Stimulated activated CD8-positive, alpha-beta memory T cell treated with anti-CD3 and anti-CD28 coated beads, Interleukin-2, amount 100 ng/mL, for 1 hour (primary cell): ENCODE data around the gene FGFR2.

Source experiments
- DNase-seq, 2 donors: peaks; one replicate each; pipeline ENCODE4 v3.0.0-alpha.2; 2020; ENCODE audit warnings: low read depth in 2 of 2

FGFR2 gene

DNA sequence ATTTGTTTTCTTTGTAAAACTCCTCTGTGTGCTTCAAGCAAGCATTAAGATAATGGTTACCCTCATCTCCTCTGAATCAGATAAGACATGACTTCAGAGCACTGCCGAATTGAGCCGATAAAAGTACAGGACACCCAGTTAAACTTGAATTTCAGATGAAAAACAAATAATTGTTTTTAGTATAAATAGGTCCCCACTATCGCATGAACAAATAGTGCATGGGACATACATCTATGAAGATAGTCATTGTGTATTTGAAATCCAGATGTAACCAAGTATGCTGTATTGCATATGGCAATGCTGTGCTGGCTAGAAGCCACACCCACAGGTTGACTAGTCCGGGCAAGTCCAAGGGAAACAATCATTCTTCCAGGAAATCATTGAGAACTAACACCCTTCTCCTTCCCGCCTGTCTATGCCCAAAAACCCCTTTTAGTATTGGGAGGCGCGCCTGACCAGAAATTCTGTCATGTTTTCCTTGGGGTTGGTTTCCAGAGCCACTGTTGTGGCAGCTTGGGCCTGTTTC, 12.6 kb upstream of the FGFR2 start:
- DNase-seq = no peak

DNA sequence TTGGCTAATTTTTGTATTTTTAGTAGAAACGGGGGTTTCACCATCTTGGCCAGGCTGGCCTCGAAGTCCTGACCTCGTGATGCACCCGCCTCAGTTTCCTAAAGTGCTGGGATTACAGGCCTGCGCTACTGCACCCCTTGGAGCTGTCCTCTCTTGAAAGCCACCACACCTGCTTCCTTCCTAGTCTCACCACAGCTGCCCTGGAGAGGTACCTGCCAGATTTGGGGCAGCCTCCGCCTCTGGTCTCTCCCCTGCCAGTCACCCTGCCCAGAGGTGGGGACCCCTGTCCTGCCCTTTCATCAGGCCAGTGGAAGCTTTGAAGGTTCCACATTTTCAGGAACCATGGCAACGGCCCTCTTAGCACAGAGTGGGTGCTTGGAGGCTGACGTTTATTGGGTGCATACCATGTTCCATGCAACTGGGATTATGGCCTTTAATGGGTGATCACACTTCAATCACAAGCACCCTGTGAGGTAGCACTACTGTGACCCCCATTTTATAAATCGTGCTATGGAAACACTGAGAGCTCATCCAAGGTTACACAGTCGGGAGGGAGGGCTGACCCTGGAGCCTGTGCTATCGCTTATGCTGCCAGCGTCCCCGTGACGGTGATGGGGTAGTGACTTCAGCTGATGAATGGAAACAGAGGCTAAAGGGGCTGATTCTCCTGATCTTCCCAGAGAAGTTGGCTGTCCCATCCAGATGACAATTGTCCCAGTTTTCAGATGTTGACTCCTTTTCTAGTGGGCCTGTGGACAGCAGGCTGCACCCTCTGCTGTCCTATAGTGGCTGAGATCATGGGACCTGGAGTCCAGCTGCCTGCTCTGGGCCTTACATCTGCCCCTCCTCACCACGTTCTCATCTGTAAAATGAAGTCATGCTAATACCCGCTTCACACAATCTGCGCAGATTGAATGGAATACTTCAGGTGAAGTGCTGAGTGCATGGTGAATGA, 11.5 kb upstream of the FGFR2 start:
- DNase-seq = no peak

DNA sequence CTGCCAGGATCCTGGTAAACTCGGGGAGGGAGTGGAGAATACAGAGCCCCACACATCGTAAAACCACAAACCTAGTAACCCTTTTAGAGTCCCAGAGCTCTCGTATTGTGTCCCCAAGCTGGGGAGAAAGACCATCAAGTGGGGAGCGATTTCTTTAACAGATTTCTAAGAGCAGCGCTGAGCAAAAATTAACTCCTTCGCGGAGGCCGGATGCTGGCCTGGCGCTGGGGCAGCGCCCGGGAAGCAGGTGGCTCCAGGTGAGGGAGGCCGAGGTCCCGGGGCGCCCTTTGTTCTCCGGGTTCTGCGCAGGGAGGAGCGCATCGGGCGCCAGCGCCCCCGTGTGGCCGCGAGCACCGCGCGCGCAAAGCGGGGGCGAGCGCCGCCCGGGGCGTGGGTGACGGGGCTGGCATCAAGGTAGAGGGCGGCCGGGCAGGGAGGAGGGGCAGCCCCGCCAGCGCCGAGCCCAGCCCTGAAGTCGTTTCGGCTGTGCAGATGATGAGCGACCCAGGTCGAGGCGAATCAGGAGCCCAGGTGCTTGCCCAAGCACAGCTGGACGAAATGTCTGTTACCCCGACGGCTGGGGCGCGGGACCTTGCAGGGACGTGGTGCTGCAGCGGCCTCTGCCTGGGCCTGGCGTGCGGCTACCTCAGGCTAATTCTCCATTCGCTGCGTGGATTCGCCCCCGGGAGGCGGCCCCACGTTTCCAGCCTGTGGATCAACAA, 10.4 kb upstream of the FGFR2 start:
- no peak for DNase-seq

DNA sequence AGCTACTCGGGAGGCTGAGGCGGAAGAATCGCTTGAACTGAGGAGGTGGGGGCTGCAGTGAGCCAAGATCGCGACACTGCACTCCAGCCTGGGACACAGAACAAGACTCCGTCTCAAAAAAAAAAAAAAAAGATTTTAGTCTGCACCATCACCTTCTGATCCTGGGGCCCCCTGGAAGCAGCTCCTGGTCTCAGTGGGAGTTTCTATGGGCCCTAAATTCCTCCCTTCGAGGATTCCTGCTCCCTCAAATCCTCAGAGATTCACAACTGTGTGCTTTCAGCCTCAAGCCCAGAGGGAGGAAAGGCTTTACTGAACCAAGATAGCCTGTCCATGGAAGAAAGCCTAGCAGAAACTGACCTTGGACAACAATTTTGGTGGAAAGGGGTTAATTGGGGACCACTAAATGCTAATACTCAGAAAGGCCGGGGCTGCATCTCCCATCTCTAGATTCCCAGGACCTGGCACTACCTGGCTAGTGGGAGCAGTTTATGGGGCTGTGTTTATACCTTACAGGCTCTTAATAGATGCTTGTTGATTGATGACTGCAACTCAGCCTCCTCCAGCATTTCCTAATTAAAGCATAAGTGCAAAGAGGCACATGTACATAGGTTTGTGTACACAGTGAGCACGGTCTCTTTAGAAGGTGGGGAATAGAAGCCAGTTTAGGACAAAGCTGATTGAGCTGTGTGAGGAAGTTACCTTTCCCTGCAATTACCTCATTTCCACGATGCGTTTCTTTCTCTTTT, 9.2 kb upstream of the FGFR2 start:
- DNase-seq = no peak

DNA sequence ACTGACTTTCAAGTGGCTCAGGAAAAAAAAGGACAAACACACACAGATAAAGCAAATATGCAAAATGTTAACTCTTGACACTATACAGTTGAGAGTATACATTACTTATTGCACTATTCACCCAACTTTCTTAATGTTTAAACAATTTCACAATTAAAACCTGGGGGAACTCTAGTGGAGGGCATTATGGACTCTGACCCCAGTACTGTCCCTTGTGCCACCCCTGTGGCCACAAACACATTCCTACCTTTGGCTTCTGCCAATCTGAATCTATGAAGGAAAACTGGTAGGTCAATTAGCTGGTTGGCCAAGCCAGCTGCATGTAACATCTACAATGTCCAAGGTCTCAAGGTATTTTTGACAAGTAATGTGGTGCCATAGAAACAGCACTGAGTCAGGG, 7.5 kb upstream of the FGFR2 start:
- DNase-seq = no peak

DNA sequence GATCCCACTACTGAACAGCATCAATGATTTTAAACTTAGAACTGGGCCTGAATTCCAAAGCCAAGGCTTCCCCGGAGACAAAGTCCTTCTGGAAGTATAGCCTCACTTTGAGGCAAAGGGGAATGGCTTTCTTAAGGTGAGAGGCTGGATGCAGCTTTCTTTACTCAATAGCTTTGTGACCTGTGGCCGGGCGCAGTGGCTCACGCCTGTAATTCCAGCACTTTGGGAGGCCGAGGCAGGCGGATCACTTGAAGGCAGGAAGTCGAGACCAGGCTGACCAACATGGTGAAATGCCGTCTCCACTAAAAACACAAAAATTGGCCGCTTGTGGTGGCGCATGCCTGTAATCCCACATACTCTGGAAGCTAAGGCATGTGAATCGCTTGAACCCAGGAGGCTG, 3.2 kb upstream of the FGFR2 start:
- DNase-seq = no peak

DNA sequence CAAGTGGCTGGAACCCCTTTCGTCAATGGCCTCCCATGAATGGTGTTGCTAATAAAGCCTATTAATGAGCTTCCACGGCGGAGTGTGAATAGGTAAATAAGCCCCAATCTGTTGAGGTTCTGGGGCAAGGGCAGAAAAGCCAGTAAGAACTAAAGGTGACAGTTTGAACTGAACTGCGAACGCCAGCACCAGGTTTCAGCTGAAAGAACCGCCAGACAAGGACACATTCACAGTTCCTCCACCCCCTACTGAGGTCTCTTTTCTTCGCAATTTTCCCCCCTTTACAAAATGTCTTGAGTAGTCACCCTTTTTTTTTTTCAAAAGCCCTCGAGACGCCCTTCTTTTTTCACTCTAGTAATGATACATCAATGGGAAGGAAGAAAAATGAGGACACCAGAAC, 2.4 kb upstream of the FGFR2 start:
- no peak for DNase-seq

DNA sequence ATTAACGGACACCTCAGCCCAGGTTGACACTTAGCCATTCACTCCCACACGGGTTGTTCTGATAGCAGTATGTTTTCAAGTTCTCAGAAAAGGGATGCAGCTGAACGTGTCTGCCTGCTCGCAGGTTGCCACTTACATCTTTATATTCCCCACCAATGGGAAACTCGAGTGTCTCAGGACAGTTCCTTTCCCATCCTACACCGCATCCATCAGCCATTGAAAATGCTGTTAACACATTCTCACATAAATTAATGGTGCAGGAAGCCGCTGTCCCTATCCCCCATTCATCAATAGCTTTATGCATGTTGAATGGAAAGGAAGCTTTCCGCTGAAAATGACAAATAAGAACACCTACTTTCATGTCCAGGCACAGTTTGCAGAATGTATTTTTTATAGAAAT, 1.7 kb upstream of the FGFR2 start:
- DNase-seq = no peak

DNA sequence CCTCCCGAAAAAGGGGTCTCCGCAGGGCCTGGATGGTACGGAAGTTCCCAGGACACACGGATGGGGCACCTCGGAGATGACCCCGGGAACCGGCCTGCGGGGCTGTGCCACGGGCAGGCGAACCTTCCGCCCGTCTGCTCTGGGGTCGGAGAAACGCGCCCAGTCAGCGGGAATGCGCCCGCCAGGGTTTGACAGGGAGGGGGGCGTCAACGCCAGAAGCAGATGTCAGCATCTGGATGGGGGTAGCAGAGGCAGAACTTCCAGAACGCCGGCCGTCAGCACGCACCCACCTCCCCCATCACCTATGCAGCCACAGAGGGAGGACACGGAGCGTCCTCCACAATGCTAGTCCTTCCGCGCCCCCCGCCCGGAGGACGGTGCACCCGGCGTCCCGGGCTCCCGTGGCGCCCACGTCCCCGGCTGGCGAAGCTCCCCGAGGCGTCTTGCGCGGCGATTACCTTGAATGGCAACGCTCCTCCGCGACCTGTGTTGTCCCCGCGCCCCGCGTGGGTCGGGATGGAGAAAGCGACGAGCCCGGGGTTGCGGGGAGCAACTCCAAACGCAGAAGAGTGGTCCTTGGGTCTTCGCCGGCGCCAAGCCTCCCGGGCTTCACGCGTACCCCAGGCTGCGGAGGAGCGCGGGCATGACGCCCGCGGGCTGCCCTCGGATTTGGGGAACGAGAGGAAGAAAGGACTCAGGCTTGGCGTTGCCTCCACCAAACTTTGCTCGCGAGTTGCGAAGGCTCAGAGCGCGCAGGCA, 561 bp downstream of the FGFR2 start:
- DNase-seq = no peak

DNA sequence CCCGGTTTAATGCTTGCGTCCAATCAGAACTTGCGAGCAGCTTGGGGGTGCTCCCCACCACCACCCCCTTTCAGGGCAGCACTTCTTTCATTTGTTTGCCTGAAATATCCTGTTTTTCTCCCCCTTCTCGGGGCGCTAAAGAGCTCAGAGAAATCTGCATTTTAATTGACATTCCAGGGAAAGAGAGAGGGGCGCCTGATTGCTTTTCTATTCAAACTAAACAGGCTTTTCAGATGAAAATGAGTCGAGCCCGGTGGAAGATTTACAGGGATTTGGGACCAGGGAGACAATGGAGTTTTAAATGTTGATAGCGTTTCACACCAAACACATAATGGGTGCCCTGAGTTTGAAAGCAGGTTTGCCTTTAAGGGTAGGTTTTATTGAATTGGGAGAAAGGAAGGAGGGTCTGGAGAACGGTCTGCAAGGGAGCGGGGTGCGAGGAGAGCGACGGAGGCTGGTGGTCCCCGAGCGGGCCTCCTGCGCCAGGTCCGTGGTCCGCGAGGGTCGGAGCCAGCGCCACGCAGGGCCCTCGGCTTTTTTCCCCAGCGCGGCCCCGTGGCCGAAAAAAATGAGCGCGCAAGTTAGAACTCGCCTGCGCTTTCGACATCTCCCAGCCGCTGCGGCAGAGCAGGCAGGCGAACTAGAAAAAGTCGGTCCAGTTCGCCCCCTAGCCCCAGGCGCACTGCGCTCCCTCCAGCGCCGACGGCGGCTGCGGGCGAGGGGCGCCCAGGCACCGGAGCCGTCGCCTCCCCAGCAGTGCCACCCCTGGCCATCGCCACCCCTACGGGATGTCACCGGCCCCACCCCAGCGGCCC, 1.3 kb downstream of the FGFR2 start:
- DNase-seq = no peak

DNA sequence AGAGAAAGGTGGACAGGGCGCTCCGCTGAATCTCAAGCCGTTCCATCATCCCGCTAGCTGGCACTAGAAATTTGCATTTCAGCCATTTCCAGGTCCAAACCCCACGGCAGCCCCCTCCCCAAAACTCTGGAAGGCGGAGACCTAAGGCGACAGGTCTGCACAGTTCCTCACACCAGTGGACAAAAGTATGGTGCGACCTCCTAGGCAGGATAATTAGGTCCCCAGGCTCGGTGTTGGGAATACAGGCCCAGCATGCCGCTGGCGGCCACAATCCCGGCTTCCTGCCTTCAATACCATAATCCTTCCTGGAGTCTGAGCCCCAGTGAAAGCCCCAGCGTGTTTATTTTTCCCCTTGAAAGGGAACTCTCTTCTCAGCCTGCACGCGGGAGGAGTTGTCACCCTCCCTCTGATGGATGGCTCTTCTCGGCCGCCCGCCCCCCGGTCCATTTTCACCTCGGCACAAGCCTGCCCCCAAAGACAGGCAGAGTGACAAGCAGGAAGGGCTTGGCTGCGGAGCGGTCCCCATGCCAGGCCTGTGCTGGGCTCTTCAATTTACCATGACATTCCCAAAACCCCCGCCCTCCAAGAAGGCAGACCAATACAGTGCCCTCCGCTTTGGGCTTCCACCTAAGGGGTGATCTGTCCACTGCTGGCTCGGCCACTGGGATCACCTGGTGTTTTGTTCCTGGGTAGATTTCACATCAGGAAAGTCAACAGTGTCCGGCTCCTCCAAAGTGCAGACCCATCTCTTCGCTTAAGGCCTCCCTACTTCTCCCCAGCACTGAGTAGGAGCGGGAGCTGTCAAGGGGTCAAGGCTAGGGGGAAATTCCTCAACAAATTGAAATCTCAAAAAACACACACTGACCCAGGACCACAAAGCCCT, 2.2 kb downstream of the FGFR2 start:
- no peak for DNase-seq

DNA sequence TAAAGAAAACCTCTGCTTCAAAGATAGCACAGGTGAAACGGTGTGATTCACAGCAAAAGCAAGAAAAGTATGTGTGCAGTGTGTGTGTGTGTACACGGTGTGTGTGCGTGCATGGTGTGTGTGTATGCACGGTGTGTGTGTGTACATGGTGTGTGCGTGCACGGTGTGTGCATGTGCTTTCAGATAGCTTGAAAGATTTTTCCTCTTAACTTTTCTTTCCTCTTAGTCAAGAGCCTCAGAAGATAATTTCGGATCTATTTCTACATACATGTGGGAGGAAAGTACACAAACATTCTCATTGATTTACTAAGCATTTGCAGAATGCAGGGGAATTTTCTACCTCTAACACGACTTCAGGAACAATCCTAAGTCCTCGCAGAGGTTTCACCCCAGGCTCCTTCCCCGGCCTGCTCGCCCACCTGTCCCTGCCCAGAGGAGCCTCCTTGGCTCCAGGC, 2.9 kb downstream of the FGFR2 start:
- no peak for DNase-seq

DNA sequence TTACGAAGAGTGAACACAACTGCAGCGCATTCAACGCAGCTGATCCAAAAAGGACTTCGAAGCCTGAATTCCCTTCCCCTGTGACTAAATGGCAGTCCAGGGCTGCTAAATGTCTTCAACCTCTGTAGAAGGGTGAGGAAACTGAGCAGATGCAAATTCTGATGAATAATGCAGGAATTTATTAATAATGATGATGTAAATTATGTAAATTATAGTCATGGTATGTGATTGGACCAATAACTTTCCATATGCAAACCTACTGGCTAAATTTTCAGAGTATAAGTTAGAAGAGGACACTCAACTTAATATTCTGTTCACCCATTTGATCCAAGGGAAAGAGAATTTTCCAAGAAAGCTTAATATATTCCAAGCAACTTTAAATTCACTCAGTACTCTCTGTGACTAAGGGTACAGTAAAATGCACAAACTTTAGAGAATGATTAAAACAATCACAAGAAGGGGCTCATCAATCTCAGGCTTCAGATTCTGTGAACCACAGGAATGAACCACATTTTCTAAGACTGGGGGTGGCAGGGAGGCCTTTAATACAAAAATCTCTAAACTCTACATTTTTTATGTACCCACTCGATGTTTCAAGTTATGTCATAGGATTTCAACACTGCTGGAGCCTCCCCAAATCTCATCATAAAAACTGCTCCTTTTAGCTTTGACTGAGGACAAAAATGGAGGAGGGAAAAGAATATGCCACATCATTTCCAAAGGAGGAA, 3.5 kb downstream of the FGFR2 start:
- DNase-seq = no peak

DNA sequence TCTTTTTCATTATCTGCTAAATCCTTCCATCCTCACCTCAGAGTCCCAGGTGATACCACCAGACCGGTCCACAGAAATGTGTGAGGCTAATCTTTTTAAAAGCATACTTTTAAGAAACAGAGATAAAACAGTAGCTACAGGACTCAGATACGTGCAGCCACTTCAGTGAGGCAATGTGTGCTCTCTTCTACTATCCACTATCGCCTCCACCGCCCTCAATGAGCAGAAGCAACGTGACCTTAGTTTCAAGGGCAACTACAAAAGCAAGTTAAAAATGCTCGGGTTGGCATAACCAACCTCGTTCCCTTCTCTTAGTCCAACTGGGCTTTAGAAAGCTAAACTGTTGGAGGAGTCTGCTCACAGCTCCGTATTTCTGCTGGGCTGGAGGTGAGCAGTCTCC, 4.2 kb downstream of the FGFR2 start:
- DNase-seq = no peak

DNA sequence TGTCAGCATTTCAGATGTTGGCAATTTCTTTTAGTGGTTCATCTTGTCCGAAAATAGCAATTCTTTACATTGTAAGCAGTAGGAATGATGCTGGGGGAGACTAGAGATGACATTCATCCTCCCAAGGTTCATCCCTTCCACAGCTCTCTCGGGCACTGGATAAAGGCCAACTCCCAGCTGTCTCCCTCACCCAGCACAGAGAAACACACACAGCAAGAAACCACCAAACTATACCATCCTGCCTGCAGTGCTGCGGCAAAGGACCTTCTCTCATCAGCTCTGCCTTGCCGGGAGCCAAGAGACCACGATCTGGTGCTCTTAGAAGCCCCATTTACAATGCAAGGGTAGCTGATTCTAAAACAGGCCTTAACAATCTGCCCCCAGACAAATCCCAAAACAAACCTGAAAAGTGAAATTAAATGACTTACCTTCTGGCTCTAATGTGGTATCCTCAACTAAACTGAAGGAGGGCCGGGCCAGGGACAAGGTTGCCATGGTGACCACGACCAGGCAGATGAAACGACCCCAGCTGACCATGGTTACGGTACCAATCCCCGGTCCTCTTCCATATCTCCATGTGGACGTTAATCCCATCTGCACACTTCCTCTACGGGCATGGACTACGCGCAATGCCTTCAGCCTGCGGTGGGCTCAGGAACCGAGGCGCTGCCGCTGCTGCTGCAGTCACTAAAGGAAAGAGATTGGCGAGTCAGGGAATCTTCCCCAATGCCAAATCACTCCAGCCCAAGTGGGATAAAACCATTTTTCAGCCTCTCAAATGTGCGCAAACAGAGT, 4.8 kb downstream of the FGFR2 start:
- DNase-seq = no peak

DNA sequence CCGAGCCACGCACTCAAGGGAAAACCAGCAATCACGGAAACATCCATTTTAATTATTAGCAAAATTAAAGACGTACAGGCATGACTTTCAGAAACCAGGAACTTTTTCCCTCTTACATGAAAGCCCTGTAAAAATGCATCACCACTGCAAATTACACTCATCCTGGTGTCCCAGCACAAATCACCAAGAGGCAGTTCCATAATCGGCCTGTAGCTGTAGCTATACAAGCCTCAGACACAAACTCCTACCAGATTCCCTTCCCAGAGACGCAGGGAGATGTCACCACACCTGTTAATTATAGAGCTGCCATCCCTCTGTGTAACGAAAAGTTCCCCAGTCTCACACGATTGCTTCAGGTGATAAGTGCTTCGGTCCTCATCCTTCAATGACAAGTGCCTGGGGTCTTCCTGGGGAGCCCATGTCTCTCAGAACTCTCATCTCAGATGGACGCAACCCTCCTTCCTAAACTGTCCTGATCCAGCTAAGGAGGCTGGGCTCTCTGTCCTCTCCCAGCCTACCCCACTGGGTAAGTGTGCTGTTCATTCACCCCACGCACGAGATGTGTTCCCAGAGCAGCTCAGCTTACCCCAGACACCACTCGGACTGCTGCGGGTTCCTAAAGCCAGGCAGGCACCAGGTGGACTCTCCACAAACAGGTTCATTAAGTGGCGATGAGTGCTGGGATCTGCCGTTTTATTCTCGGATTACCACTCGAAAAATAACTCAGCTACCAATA, 5.9 kb downstream of the FGFR2 start:
- DNase-seq = no peak

DNA sequence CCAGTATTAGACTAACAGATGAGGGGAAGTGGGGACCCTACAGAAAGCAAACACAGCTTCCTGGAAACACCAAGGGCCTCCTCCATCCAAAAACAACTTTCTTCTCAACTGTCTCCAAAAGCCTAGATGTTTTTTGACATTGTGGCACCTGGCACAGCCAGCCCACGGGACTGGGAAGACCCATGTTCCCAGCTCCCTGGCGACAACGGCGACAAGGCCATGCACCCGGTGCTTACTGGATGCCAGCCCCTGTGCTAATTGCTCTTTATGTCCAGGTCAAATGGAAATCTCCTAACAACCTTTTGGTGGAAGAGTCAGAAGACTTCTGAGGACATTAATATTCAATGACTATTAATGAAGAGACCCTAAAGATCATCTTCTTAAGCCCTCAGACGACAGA, 7.1 kb downstream of the FGFR2 start:
- no peak for DNase-seq
